Measurements from ENCODE around the gene GKN1.

The GKN1 gene

GRCh38 chr2:68964282-68964681 is 10.2 kb upstream of the GKN1 start:
- no peak for DNase-seq

- no peak for DNase-seq
These were observed 6.2 kb upstream of the GKN1 start for GRCh38 chr2:68968221-68968620.

GRCh38 chr2:68969736-68970490 is 4.5 kb upstream of the GKN1 start:
- no peak for DNase-seq

GRCh38 chr2:68970566-68971265 is 3.7 kb upstream of the GKN1 start:
- no peak for DNase-seq

- DNase-seq, result no peak
These were observed 2.7 kb upstream of the GKN1 start for GRCh38 chr2:68971591-68972231.

- no peak for DNase-seq
These were observed 670 bp downstream of the GKN1 start for GRCh38 chr2:68974946-68975665.

- no peak for DNase-seq
These were observed 1.4 kb downstream of the GKN1 start for GRCh38 chr2:68975844-68976243.

GRCh38 chr2:68977453-68977852 is 3.0 kb downstream of the GKN1 start:
- no peak for DNase-seq

- no peak for DNase-seq
These were observed 3.7 kb downstream of the GKN1 start for GRCh38 chr2:68978098-68978497.

GRCh38 chr2:68980956-68981355 is 6.5 kb downstream of the GKN1 start:
- no peak for DNase-seq

- no peak for DNase-seq
These were observed 12.6 kb downstream of the GKN1 start for GRCh38 chr2:68987021-68987503.

GRCh38 chr2:68989035-68989434 is 14.6 kb downstream of the GKN1 start:
- no peak for DNase-seq

- DNase-seq, result peak in 1 of 2 experiments; percentile 2
These were observed 17.9 kb downstream of the GKN1 start for GRCh38 chr2:68992341-68992740.

GRCh38 chr2:68992933-68993332 is 18.5 kb downstream of the GKN1 start:
- DNase-seq, result no peak

- DNase-seq, result peak; percentile 84 to 88
These were observed 19.2 kb downstream of the GKN1 start for GRCh38 chr2:68993660-68994059.

GRCh38 chr2:68994864-68995263 is 20.4 kb downstream of the GKN1 start:
- DNase-seq, result no peak

- DNase-seq, result no peak
These were observed 21.5 kb downstream of the GKN1 start for GRCh38 chr2:68995916-68996315.

- no peak for DNase-seq
These were observed 23.0 kb downstream of the GKN1 start for GRCh38 chr2:68997401-68997800.

- DNase-seq, result no peak
These were observed 27.4 kb downstream of the GKN1 start for GRCh38 chr2:69001879-69002278.

- no peak for DNase-seq
These were observed 29.3 kb downstream of the GKN1 start for GRCh38 chr2:69003731-69004130.

GRCh38 chr2:69007169-69007568 is 32.7 kb downstream of the GKN1 start:
- DNase-seq, result no peak

- no peak for DNase-seq
These were observed 33.2 kb downstream of the GKN1 start for GRCh38 chr2:69007603-69008002.

All from NCI-H526 (cell line).